H1 (cell line): ENCODE results near the gene MARCOL. TPM values are rescaled to one million over a fixed set of nuclear protein-coding genes. Genes with fewer than 3 reads are reported as not detected.

Experiments used
- CBX5 ChIP-seq: fragments of 300-800, 300-1000 bp; sonication (generic); IDR thresholded peaks from 2 replicates; pipeline ENCODE4 v1.7.1; 2016; ENCODE audit warnings: antibody characterized with exemption, low read length, low read depth
- CBX8 ChIP-seq: fragments of 300-800, 300-1000 bp; sonication (generic); IDR thresholded peaks from 2 replicates; pipeline ENCODE4 v1.7.1; 2016; ENCODE audit warnings: low read depth, low read length, borderline replicate concordance
- CTBP2 ChIP-seq: IDR thresholded peaks from 2 replicates; pipeline ENCODE4 v1.7.0; 2011; ENCODE audit warnings: borderline replicate concordance, mild to moderate bottlenecking, moderate library complexity, mixed read lengths, low read length; ENCODE audit not compliant: insufficient read depth, insufficient read length
- JUND ChIP-seq: IDR thresholded peaks from 2 replicates; pipeline ENCODE4 v1.6.1; 2011; ENCODE audit warnings: mild to moderate bottlenecking, improper control_type of control experiment, low read length
- polyA plus RNA-seq, 7 experiments: library from polyadenylated mRNA; depleted of rRNA in 3 of 7; stranded (reverse) in 5 of 7; unstranded in 2 of 7; fragments of >200 nt in 5 of 7; fragments of 200-250 nt in 2 of 7; gene quantifications; 1 replicate in 5 of 7; 2 replicates in 1 of 7; 4 replicates in 1 of 7; pipeline versions ENCODE4 v1.2.1 to v1.2.3, GENCODE V29; 2011 to 2013; ENCODE audit warnings: missing spikeins in 2 of 7, mixed read lengths in 2 of 7
- total RNA-seq: library from RNA; stranded (reverse); fragmentation: NEBNext Ultra II Directional; extraction: Animal tissue kit (Norgen Biotek cat#: 25700); gene quantifications from 2 replicates; pipeline ENCODE4 v1.2.1, GENCODE V29; 2021
- TF ChIP-seq, protein P1 (sequence below): IDR thresholded peaks from 2 replicates; pipeline ENCODE4 v1.6.1; 2011; ENCODE audit warnings: low read depth, mild to moderate bottlenecking, low read length; ENCODE audit not compliant: insufficient read depth

The MARCOL gene
- total and polyA plus RNA-seq, 2 of the 8 experiments (the other 6 are each of a cell fraction or from before 2014, with no cell fraction given) = not detected

GRCh38 chr5:148255456-148255855 is 17.1 kb downstream of the MARCOL start (continued):
- TF ChIP-seq CBX8 (no peak), JUND (no peak), CBX5 (no peak), CTBP2 (no peak)
- TF ChIP-seq, protein P1, sequence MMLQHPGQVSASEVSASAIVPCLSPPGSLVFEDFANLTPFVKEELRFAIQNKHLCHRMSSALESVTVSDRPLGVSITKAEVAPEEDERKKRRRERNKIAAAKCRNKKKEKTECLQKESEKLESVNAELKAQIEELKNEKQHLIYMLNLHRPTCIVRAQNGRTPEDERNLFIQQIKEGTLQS = no peak
